Hepatocyte (in vitro differentiated cells): ENCODE data around the gene TENM4.

ENCODE experiments used
- CTCF ChIP-seq: fragments of 200-600 bp; sonication (generic); IDR thresholded peaks from 2 replicates; pipeline ENCODE4 v1.5.1; 2016; ENCODE audit warnings: antibody characterized with exemption, mild to moderate bottlenecking; ENCODE audit not compliant: poor library complexity
- EZH2 ChIP-seq: fragments of 200-600 bp; sonication (generic); IDR thresholded peaks from 2 replicates; pipeline ENCODE4 v1.6.1; 2016; ENCODE audit warnings: antibody characterized with exemption, mild to moderate bottlenecking, borderline replicate concordance
- EZH2phosphoT487 ChIP-seq: fragments of 200-600 bp; sonication (generic); IDR thresholded peaks from one replicate; pipeline ENCODE4 v1.6.1; 2018; ENCODE audit warnings: antibody characterized with exemption, mild to moderate bottlenecking, low read depth, moderate library complexity; ENCODE audit not compliant: unreplicated experiment, severe bottlenecking

- TF ChIP-seq CTCF (no peak), EZH2 (no peak), EZH2phosphoT487 (no peak)
These were observed 343.5 kb downstream of the TENM4 start for GRCh38 chr11:79097246-79097875.
